GM12872 (cell line): ENCODE measurements around the gene CCDC88B.
A peak's percentile ranks its signal among the peaks of the same experiment; 100 is the strongest.

Experiments used
- CTCF ChIP-seq: IDR thresholded peaks from 3 replicates; pipeline ENCODE4 v1.5.1; 2011; ENCODE audit warnings: low read depth, mild to moderate bottlenecking, low read length, moderate library complexity; ENCODE audit not compliant: insufficient read depth

Gene CCDC88B

DNA sequence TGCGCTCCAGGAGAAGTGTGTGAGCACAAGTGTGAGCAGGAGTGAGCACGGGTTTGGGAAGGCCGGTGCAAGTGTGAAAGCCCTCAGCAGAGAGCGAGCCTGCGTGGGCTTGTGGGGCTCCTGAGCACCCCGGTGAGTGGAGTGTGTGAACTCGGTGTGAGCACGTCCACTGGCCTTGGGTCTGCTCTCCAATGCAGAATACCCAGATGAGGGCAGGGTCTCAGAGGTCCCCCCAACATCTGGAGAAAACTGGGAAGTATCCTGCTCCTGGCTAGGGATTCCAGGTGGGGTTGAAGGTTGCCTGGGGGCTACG, 33.5 kb upstream of the CCDC88B start:
- TF ChIP-seq CTCF, result no peak

DNA sequence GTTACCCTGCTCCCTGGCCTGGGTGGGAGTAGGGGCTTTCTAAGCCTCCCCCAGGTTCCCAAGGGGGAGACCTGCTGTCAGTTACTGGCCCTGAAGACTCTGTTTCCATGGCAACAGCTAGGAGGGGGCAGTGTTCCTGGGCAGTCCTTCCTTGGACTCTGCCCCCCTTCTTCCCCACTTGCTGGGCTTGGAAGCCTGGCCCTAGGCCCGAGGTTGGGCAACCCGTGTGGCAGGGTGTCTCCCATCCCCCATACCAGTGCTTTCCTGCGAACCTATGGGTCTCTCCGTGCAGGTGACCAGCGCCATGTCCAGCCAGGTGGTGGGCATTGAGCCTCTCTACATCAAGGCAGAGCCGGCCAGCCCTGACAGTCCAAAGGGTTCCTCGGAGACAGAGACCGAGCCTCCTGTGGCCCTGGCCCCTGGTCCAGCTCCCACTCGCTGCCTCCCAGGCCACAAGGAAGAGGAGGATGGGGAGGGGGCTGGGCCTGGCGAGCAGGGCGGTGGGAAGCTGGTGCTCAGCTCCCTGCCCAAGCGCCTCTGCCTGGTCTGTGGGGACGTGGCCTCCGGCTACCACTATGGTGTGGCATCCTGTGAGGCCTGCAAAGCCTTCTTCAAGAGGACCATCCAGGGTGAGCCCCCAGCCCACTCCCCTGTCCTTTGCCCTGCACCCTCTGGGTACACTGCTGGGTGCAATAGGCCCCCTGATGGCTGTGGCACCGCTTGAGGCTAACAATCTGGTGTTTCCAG, 33.0 kb upstream of the CCDC88B start:
- TF ChIP-seq CTCF, result no peak

DNA sequence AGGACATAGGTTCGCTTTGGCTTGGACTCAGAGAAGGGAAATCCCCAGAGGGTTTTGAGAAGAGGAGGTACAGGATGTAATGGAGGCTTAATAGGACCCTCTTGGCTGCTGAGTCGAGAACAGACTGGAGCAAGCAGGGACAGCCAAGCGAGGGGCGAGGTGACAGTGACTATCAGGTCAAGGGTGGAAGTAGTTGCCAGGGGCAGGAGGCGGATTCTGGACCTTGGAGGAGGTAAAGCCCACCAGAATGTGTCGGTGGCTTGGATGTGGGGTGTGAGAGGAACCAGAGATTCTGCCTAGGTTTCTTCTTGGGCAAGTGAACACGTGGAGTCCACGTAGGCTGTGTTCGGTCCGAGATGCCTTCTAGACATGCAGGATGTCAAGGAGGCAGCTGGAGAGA, 27.1 kb upstream of the CCDC88B start:
- no peak for TF ChIP-seq CTCF

DNA sequence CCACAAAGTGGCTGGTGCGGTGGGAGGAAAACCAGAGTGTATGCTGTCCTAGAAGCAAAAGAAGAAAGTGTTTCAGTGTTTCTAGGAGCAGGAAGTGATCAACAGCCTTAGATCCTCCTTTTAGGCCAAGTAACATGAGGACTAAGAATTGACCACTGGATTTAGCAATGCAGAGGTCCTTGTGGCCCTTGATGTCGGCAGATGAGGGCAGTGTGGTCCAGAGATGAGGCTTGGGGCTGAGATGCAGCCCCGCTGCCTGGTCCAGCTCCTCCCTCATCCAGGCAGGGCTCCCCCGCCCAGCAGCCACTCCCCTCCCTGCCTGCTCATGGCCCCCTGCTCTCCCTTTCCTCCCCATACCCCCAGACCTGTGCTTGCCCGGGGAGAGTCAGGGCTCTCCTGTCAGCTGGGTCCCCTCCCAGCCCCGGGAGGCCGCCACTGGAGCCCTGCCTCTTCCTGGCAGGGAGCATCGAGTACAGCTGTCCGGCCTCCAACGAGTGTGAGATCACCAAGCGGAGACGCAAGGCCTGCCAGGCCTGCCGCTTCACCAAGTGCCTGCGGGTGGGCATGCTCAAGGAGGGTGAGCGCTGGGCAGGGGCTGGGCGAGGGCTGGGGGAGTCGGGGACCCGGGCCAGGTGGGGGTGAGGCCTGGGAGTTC, 26.4 kb upstream of the CCDC88B start:
- TF ChIP-seq CTCF, result no peak

- TF ChIP-seq CTCF, result peak; percentile 30; the same call in 1 of the 3 replicates
These were observed 25.7 kb upstream of the CCDC88B start for GRCh38 chr11:64314146-64314804.

GRCh38 chr11:64314805-64315561, 25.0 kb upstream of the CCDC88B start:
- TF ChIP-seq CTCF, result no peak
